Omental fat pad (tissue), 4 donors: Measurements from ENCODE around the gene KIF20A. TPM values are rescaled to one million over a fixed set of nuclear protein-coding genes. Genes with fewer than 3 reads are reported as not detected.

Experiments
- ATAC-seq: fragments of 150-250 bp; one replicate; pipeline ENCODE4 v1.9.1; 2016; ENCODE audit warnings: mild to moderate bottlenecking, moderate library complexity; ENCODE audit not compliant: low FRiP score
- DNase-seq: peaks from one replicate; pipeline ENCODE4 v3.0.0-alpha.2; 2019; ENCODE audit warnings: low spot score
- total RNA-seq, 4 donors: library from RNA; depleted of rRNA; stranded (reverse); fragments of >200 nt; gene quantifications; one replicate each; pipeline ENCODE4 v1.1.0, GENCODE V29; 2016
- TF ChIP-seq, protein P1 (sequence below), 3 donors: fragments of 450-650 bp; IDR thresholded peaks; one replicate each; pipeline ENCODE4 v1.5.1; 2016 to 2017; ENCODE audit warnings: antibody characterized with exemption in 3 of 3, mild to moderate bottlenecking in 3 of 3, moderate library complexity in 2 of 3

Gene KIF20A
- total RNA-seq, 4 donors from 2014 or later, result 0.37 to 3.2 (median 3.0) TPM; not detected in 1

DNA sequence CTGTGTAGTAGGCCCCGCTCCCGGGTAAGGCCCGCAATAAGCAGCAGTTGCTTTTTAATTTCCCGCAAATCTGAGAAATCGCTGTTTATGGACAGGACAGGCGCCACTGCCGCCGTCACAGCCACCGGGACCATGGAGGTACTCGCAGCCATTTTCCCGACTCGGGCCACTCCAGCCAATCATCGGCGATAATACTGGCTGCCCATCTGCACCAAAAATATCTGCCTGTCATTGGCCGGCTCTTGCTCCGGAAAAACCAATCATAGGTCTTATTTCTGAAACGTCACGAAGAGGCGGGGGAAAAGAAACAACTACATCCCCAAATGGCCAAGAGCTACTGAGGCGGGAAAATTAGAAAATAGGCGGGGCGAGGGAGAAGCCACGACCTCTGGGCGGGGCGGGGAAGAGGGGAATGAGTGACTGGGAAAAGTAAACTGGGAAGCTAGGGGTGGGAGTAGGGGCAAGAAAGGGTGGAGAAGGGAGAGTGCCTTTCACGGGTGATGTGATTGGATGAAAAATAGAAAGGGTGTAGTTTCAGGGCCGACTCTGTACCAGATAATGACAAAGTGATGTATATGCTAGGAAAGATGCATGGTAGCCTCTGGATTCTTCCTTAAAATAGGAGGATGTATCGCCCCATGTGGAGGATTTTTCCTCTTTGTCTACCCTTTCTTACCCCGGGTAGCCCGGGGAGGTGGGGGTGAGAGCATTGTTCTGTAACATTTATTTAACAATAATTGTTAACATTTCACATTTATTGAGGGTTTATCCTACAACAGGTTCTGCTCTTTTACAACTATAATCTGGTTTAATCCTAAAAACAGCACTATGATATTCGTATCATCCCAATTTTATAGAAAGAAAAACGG, 34.5 kb downstream of the KIF20A start, which contains the start of gene CDC23:
Gene CDC23 (minus strand): TSS at position 163 of the 869 bp plus-strand sequence. CDS start 11 bp downstream, at position 152.
- peak; percentile 98 for ATAC-seq
- TF ChIP-seq, protein P1, sequence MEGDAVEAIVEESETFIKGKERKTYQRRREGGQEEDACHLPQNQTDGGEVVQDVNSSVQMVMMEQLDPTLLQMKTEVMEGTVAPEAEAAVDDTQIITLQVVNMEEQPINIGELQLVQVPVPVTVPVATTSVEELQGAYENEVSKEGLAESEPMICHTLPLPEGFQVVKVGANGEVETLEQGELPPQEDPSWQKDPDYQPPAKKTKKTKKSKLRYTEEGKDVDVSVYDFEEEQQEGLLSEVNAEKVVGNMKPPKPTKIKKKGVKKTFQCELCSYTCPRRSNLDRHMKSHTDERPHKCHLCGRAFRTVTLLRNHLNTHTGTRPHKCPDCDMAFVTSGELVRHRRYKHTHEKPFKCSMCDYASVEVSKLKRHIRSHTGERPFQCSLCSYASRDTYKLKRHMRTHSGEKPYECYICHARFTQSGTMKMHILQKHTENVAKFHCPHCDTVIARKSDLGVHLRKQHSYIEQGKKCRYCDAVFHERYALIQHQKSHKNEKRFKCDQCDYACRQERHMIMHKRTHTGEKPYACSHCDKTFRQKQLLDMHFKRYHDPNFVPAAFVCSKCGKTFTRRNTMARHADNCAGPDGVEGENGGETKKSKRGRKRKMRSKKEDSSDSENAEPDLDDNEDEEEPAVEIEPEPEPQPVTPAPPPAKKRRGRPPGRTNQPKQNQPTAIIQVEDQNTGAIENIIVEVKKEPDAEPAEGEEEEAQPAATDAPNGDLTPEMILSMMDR (IDR thresholded peaks at IDR 0.05), result no peak
- peak; percentile 90 for DNase-seq

- ATAC-seq, result no peak
- no peak for DNase-seq
- TF ChIP-seq, protein P1 (IDR thresholded peaks at IDR 0.05), result no peak
Observed at GRCh38 chr5:138216799-138217198, 37.9 kb downstream of the KIF20A start.

GRCh38 chr5:138223532-138223931, 44.6 kb downstream of the KIF20A start:
- TF ChIP-seq, protein P1 (IDR thresholded peaks at IDR 0.05), result no peak
- no peak for ATAC-seq
- no peak for DNase-seq

- ATAC-seq (no peak), DNase-seq (no peak)
- TF ChIP-seq, protein P1 (IDR thresholded peaks at IDR 0.05), result no peak
Observed at GRCh38 chr5:138224712-138225111, 45.8 kb downstream of the KIF20A start.

GRCh38 chr5:138226910-138227309, 48.0 kb downstream of the KIF20A start:
- TF ChIP-seq, protein P1 (IDR thresholded peaks at IDR 0.05), result no peak
- DNase-seq, result no peak
- ATAC-seq, result no peak

- DNase-seq (no peak), ATAC-seq (no peak)
- TF ChIP-seq, protein P1 (IDR thresholded peaks at IDR 0.05), result no peak
Observed at GRCh38 chr5:138229387-138229786, 50.5 kb downstream of the KIF20A start.

- DNase-seq, result no peak
- no peak for ATAC-seq
Observed at GRCh38 chr5:138230261-138230660, 51.3 kb downstream of the KIF20A start.

More at GRCh38 chr5:138230261-138230660, 51.3 kb downstream of the KIF20A start:
- TF ChIP-seq, protein P1 (IDR thresholded peaks at IDR 0.05), result no peak
